ENCODE measurements around the gene ZNF415.

GRCh38 chr19:53165691-53166091 lies 33.0 kb upstream of the ZNF415 start:
- TF ChIP-seq MAX (IDR thresholded peaks at IDR 0.05) (no peak), USF1 (IDR thresholded peaks at IDR 0.05) (no peak), TEAD4 (IDR thresholded peaks at IDR 0.05) (no peak), REST (IDR thresholded peaks at IDR 0.05; ENCODE audit: low read depth) (no peak), EP300 (IDR thresholded peaks at IDR 0.05; ENCODE audit: borderline replicate concordance) (no peak), FOXM1 (IDR thresholded peaks at IDR 0.05; ENCODE audit: borderline replicate concordance, low read depth) (no peak), RAD21 (IDR thresholded peaks at IDR 0.05; ENCODE audit: low read depth) (no peak), TCF12 (IDR thresholded peaks at IDR 0.05; ENCODE audit: low read depth) (no peak)

Data from Ishikawa (cell line).